HepG2 (cell line): ENCODE measurements around the gene ZBTB9. TPM values are rescaled to one million over a fixed set of nuclear protein-coding genes. Genes with fewer than 3 reads are reported as not detected.

Experiments used
- BRCA1 ChIP-seq: sonication (generic); formaldehyde crosslinking; IDR thresholded peaks from 2 replicates; pipeline ENCODE4 v1.4.0; 2020; ENCODE audit warnings: missing genetic modification reagents
- CEBPG ChIP-seq: IDR thresholded peaks from 2 replicates; pipeline ENCODE4 v1.6.1; 2016
- ELK4 ChIP-seq: sonication (generic); formaldehyde crosslinking; IDR thresholded peaks from 2 replicates; pipeline ENCODE4 v1.9.0; 2021; ENCODE audit warnings: missing genetic modification reagents, borderline replicate concordance
- ERF ChIP-seq: IDR thresholded peaks from 2 replicates; pipeline ENCODE4 v1.6.1; 2018; ENCODE audit warnings: missing biosample characterization, missing genetic modification reagents
- FLYWCH1 ChIP-seq: sonication (generic); formaldehyde crosslinking; IDR thresholded peaks from 2 replicates; pipeline ENCODE4 v1.8.1; 2023; ENCODE audit warnings: mild to moderate bottlenecking, missing genetic modification reagents
- KDM6A ChIP-seq: IDR thresholded peaks from 2 replicates; pipeline ENCODE4 v1.6.1; 2016; ENCODE audit warnings: low read depth
- NBN ChIP-seq: fragments of 450-650 bp; conservative IDR thresholded peaks from 2 replicates; pipeline ENCODE4 v1.6.1; 2017
- NCOA1 ChIP-seq: sonication (generic); formaldehyde crosslinking; IDR thresholded peaks from 2 replicates; pipeline ENCODE4 v1.9.0; 2021; ENCODE audit warnings: missing genetic modification reagents
- NR2F1 ChIP-seq, 2 experiments: fragments of 450-650 bp in 1 of 2; formaldehyde crosslinking in 1 of 2; IDR thresholded peaks; 2 replicates each; pipeline versions ENCODE4 v1.5.0 to v1.6.1; 2016 to 2020; ENCODE audit warnings: mild to moderate bottlenecking in 1 of 2, missing compliant biosample characterization in 1 of 2, missing genetic modification reagents in 1 of 2, moderate library complexity in 1 of 2
- PHF8 ChIP-seq: sonication (generic); formaldehyde crosslinking; IDR thresholded peaks from 2 replicates; pipeline ENCODE4 v1.5.0; 2020; ENCODE audit warnings: missing genetic modification reagents
- REPIN1 ChIP-seq: sonication (generic); formaldehyde crosslinking; IDR thresholded peaks from 2 replicates; pipeline ENCODE4 v1.8.0; 2022; ENCODE audit warnings: missing genetic modification reagents, low read depth, mild to moderate bottlenecking, borderline replicate concordance
- SRSF1 ChIP-seq: fragments of 200-400 bp; formaldehyde crosslinking; optimal IDR thresholded peaks from 2 replicates; pipeline ENCODE3; 2017; ENCODE audit warnings: mild to moderate bottlenecking, low read depth, low read length, moderate library complexity
- TERF1 ChIP-seq: sonication (generic); formaldehyde crosslinking; IDR thresholded peaks from 2 replicates; pipeline ENCODE4 v1.8.0; 2022; ENCODE audit warnings: mild to moderate bottlenecking, missing genetic modification reagents, moderate library complexity
- THAP9 ChIP-seq: sonication (generic); formaldehyde crosslinking; IDR thresholded peaks from 2 replicates; pipeline ENCODE4; 2020; ENCODE audit warnings: missing genetic modification reagents, mild to moderate bottlenecking, borderline replicate concordance
- ZNF260 ChIP-seq: sonication (generic); formaldehyde crosslinking; IDR thresholded peaks from 2 replicates; pipeline ENCODE4 v1.4.0; 2020; ENCODE audit warnings: missing genetic modification reagents, low read depth, mild to moderate bottlenecking, borderline replicate concordance
- ZNF407 ChIP-seq: sonication (generic); formaldehyde crosslinking; IDR thresholded peaks from one replicate; pipeline ENCODE4 v1.5.1; 2020; ENCODE audit warnings: mild to moderate bottlenecking, missing genetic modification reagents; ENCODE audit errors: not compliant biosample characterization
- polyA plus RNA-seq, 8 experiments: library from polyadenylated mRNA; depleted of rRNA in 3 of 8; stranded (reverse) in 7 of 8; unstranded in 1 of 8; fragments of >200 nt; fragmentation: Illumina TruSeq in 4 of 8; extraction: Trizol in 4 of 8; gene quantifications; 2 replicates each; pipeline versions ENCODE4 v1.2.1 to v1.2.3, GENCODE V29; 2011 to 2016; ENCODE audit warnings: low read depth in 4 of 8, missing spikeins in 1 of 8, mixed read lengths in 1 of 8; ENCODE audit not compliant: insufficient read depth in 1 of 8
- total RNA-seq, 5 experiments: library from RNA; depleted of rRNA; stranded (reverse); fragments of >200 nt; fragmentation: Illumina TruSeq; extraction: Trizol; gene quantifications; 2 replicates each; pipeline ENCODE4 v1.2.3, GENCODE V29; 2016; ENCODE audit warnings: low read depth in 1 of 5

ZBTB9 gene
- total and polyA plus RNA-seq, 2 of the 13 experiments (the other 11 are each of a cell fraction or from before 2014, with no cell fraction given): 5.3 to 9.2 TPM

- TF ChIP-seq NR2F1 (CRISPR knock-in tag; IDR thresholded peaks at IDR 0.05) (no peak), ELK4 (CRISPR knock-in tag) (no peak), CEBPG (CRISPR knock-in tag) (peak; percentile 68), PHF8 (CRISPR knock-in tag) (no peak; the same call in none of the 2 replicates), NCOA1 (CRISPR knock-in tag) (no peak), REPIN1 (CRISPR knock-in tag) (peak; percentile 97), KDM6A (CRISPR knock-in tag) (0 out of 2 replicates have a peak, but pooled peaks have one; percentile 25), FLYWCH1 (CRISPR knock-in tag) (peak; percentile 95; the same call in 1 of the 2 replicates), ERF (peak; percentile 98), NBN (no peak), ZNF260 (CRISPR knock-in tag) (no peak), TERF1 (no peak), ZNF407 (peak; percentile 53), SRSF1 (peak; percentile 87), THAP9 (CRISPR knock-in tag) (peak; percentile 87; the same call in 1 of the 2 replicates), BRCA1 (CRISPR knock-in tag) (no peak)
Observed at GRCh38 chr6:33410050-33410710, 44.2 kb upstream of the ZBTB9 start (continued).
